Measurements from ENCODE around the gene PCSK6.

PCSK6 gene

GRCh38 chr15:101444807-101445508 lies 44.5 kb downstream of the PCSK6 start:
- no peak for DNase-seq

- no peak for DNase-seq
Measured at GRCh38 chr15:101444015-101444414, 45.5 kb downstream of the PCSK6 start.

- DNase-seq: no peak
Measured at GRCh38 chr15:101442272-101442671, 47.2 kb downstream of the PCSK6 start.

DNA sequence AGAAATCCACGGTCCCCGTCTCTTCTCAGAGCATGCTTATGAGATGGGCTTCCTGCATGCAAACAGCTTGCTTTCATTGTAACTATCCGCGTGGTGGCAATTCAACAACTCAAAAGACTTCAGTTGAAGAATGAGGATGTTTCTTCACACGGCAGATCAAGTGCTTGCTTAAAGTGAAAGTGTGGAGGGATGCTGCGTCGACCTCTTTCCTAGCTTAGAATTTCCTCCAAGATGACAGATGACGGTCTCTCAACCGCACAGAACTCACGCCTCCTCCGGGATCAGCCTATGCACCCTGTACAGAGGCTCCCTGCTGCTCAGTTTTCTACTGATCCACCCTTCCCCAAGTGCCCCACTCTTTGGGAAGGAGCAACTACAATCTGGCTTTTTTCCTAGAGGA lies 47.8 kb downstream of the PCSK6 start:
- DNase-seq: no peak

DNA sequence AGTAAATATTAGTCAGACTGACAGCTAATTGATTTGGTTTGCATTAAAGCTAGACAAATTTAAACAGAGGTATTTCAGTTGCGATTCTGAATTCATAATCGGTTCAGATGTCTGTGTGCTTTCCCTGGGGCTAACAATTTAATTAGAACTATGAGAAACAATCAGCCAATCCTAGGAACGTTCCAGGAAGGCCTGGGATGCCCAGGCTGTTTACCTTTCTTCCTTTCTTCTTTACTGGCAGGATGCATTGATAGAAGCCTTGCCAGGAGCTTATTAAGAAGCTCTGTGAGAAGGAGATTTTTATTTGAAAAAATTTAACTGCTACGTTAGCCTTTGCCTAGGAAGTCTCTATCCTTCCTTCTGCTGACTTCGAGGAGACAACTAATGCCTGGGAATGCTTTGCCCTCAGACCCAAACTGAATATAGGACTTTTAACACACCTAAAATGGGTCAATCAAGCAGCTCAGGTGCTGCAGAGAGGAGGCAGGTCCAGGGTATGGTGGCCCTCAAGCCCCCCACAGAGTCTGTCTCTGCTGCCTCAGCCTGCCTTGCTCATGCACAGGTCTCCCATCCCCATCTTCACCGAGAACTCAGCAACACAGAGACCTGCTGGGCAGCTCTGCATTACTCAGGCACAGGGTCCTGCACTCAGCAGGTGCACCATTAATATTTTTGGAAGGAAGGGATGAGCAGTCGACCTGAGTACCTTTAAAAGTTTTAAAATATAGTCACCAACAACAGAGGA lies 48.5 kb downstream of the PCSK6 start:
- DNase-seq: no peak

DNA sequence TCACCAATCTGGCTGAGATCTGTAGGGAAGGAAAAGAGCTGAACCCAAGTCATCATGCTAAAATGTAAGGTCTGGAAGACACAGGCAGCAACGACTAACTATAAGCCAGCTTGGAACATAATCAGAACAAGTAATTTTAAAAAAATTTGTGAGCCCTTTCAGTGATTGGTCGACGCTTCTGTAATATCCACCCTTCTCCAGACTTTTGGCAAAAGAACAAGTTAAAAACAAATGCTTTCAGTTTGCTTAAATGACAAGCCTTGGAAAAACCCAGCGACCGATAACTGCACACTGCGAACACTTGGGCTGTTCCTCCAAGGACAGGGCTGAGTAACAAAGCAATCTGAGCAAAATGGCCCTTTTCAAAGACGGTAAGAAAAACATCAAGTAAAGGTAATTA lies 49.6 kb downstream of the PCSK6 start:
- DNase-seq: no peak

GRCh38 chr15:101439285-101439919 lies 50.1 kb downstream of the PCSK6 start:
- DNase-seq: no peak

DNA sequence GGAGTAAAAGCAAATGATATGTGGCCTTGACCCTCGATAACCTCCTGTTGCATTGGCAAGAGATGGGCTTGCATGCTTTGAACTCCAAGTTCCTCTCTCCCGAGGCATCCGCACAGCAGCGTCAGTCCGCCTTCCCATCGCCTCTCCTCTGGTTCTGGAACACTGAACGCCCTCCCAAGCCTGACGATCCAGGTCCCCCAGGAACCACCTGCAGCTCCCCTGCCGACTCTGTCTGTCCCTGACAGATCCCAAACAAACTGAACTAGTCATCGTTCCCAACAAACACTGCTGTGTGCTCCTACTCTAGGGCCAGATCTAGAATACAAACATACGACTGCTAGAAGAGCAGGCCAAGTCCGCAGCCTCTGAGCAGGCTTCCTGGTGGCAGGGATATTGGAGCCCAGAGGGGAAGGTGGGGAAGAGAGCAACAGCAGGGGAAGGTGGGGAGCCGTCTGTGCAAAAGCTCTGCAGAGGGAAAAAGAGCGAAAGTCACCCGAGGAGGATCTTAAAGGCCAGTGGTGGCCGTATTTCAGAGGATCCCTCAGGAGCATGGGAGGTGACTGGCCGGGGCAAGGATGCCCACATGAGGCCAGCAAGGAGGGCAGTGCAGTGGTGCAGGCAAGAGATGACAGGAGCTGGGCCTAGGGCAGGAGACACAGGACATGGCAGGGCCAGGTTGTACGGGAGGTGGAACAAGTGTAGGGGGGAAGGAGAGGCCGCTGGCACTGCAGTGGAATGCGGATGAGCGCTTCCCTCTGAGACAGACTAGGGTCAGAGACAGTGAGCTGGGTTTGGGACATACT lies 50.8 kb downstream of the PCSK6 start:
- no peak for DNase-seq

- no peak for DNase-seq
Measured at GRCh38 chr15:101437618-101438481, 51.7 kb downstream of the PCSK6 start.

GRCh38 chr15:101437209-101437608 lies 52.3 kb downstream of the PCSK6 start:
- DNase-seq: no peak

GRCh38 chr15:101436526-101436925 lies 53.0 kb downstream of the PCSK6 start:
- no peak for DNase-seq

DNA sequence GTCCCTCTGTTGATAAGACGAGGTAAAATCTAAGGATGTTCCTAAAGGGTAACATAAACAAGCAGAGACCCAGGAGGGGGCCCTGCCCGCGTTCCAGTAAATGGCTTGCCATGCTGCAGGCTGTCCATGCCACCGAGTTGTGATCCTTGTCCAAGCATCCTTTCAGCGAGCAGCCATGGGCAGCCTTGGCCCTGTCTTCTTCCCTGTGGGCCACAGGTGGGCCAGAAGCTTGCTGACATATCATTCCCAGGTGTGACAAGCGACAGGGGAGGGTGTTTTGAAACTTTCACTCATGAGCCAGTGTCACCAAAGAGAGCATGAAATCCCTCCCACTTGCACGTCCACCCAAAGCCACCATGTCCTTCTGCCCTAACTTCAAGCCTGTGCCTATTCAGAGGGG lies 53.7 kb downstream of the PCSK6 start:
- no peak for DNase-seq

- DNase-seq: no peak
Measured at GRCh38 chr15:101434032-101434920, 55.2 kb downstream of the PCSK6 start.

GRCh38 chr15:101433396-101433795 lies 56.1 kb downstream of the PCSK6 start:
- DNase-seq: no peak

DNA sequence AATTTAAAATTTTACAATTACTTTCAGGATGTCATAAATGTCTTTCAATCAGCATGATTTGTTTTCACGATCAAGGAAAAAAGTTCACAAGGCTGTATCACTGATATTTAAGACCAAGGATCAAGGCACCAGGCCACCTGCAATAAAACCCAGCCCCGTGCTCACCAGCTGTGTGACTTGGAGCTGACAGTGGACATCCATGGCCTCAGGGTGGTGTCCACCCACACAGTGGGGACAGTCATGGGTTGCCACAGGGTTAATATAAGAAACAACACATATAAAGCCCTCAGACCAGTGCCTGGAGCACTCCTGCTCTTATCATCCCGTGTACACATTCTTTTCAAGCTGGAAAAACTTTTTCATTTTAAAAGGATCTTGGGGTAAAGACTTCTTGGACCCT lies 56.5 kb downstream of the PCSK6 start:
- no peak for DNase-seq

DNA sequence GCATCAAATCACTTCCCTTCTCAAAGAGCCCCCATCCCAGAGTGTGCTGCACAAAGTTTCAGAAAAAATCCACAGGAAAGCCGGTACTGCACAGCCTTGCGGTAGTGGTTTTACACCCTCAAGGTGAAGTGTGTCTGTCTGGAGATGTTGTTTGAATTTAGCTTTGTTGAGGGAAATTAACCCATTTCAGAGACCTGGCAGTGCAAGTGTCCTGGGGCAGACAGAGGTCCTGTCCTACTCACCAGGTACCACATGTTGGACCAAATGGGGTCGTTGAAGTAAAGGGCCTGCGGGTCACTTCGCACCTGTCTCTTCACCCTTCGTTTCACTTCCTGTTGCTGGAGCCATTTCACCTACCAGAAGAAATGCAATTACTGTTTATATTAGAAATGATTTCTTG lies 57.8 kb downstream of the PCSK6 start:
- no peak for DNase-seq

DNA sequence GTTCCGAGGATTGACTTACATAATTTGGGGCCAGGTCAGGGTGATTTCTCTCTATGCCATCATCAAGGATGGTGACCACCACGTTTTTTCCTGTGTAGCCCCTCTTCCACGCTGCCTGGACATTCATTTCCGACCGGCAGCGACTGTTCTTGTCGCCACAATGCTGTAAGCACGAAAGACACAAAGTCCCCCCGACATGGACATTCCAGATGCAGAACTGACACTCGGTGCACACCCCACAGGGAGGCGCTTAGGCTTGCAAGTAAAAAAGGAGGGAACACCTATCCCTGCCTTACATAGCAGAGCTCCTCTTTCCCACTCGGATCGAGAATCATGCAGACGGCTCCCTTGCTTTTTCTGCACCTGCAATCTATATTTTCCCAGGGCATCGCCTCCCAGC lies 58.2 kb downstream of the PCSK6 start:
- no peak for DNase-seq

DNA sequence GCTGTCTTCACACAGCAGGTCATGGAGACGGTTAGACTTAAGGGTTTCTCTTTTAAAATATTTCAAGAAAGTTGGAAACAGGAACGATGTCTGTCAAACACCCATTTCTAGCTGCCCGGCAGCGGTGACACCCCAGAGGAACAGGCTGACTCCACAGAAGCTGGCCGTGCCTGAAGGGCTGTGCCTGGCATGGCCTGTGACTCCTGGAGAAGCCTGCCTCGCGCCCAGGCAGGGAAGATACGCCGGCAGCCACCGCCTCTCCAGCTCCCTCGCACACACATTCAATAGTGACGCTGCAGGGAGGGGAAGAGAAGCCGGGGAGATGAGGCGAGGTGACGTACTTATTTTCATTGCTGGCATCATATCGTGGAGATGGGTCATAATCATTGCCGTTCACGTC lies 59.9 kb downstream of the PCSK6 start:
- DNase-seq: no peak

DNA sequence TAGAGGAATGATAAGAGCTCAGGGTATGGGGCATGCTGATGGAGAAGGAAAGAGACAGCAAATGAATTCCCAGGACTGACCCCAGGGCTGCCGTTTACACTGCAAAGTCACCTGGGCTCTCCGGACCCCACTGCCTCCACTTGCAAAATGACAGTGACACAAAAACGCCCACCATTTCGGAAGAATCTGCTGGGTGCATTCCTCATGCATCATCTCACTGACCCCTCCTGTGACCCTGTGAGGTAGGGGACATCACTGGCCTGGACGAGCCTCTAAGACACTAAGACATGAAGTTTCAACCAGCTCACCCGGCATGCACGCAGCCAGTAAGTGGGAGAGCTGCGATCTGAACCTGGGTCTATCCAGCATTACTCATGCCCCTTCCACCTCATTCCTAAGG lies 60.3 kb downstream of the PCSK6 start:
- DNase-seq: no peak

GRCh38 chr15:101428758-101429157 lies 60.7 kb downstream of the PCSK6 start:
- DNase-seq: no peak
